AG04450 (cell line): ENCODE data around the gene RETREG3. TPM values are rescaled to one million over a fixed set of nuclear protein-coding genes. Genes with fewer than 3 reads are reported as not detected.
A peak's percentile ranks its signal among the peaks of the same experiment; 100 is the strongest.
"Not testable (repeated sequence)": the region's sequence is repeated elsewhere in the genome, so short reads cannot be mapped to it uniquely, and the experiment has no call there.

Source experiments
- CTCF ChIA-PET: fragments of 300-600, 350-600 bp; formaldehyde crosslinking; extraction: SDS; loops from one replicate; lab custom pipeline; 2022; ENCODE audit warnings: antibody characterized with exemption, inconsistent platforms; lab: Charles Lee
- POLR2A ChIA-PET: fragments of 350-600 bp; formaldehyde crosslinking; extraction: SDS; loops from one replicate; lab custom pipeline; 2021; ENCODE audit warnings: antibody characterized with exemption, inconsistent platforms; lab: Yijun Ruan, JAX
- DNase-seq: peaks from one replicate; pipeline ENCODE4 v3.0.0-alpha.2; 2011; ENCODE audit warnings: low read depth, low spot score
- H3K27ac ChIP-seq: one replicate; pipeline ENCODE4 v1.5.1; 2012; ENCODE audit warnings: low read depth, low read length, control low read depth
- H3K27me3 ChIP-seq: one replicate; pipeline ENCODE4 v1.6.0; 2012; ENCODE audit warnings: low read length; ENCODE audit not compliant: control insufficient read depth, insufficient read depth
- H3K4me3 ChIP-seq: 2 replicates; pipeline ENCODE4 v1.5.1; 2011; ENCODE audit warnings: mild to moderate bottlenecking, low read depth, low read length, control low read depth
- H3K9me3 ChIP-seq: 2 replicates; pipeline ENCODE4 v1.5.1; 2012; ENCODE audit warnings: low read length; ENCODE audit not compliant: control insufficient read depth, insufficient read depth
- polyA plus RNA-seq: library from polyadenylated mRNA; depleted of rRNA; stranded (reverse); fragments of >200 nt; gene quantifications from 2 replicates; pipeline ENCODE4 v1.2.3, GENCODE V29; 2011
- TF ChIP-seq, protein P1 (sequence below): IDR thresholded peaks from 2 replicates; pipeline ENCODE4 v1.5.1; 2011; ENCODE audit warnings: low read depth, low read length, control low read depth, inconsistent platforms

Gene RETREG3
- polyA plus RNA-seq, 1 experiment: 27.5 TPM

DNA sequence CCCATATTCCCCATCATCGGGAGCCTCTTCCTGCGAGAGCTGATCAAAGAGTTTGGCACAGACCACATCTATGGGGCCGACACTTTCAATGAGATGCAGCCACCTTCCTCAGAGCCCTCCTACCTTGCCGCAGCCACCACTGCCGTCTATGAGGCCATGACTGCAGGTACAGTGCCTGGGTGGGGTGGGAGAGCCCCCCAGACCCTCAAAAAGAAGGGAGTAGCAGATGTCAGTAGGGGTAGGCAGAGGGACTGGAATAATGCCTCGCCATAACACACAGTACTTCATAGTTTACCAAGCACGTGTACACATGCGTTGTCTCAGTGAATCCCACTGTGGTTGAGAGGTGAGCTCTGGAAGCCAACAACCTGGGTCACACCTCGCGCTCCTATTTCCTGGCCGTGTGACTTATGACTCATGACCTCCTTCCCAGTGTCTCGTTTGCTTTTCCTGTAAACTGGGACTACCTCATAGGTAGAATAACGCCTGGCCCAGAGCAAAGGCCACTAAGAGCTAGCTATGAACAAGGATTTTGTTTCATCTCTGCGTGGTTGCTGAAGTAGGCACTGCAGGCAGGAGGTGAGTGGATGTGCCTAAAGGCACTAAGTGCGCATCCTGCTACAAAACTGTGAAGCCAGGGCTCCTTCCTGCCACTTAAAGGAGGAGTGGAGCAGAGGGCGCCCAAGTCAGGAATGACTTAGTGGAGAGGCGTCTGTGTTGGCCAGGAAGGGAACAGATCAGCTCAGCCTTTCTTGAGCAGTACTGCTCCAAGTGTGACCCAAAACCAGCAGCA is 67.9 kb downstream of the RETREG3 start:
- no peaks in the 10 kb centered on the region; the same call in 1 of the 2 replicates for H3K9me3 ChIP-seq
- ChIA-PET CTCF (interaction anchor here (0.7 to 1.1 kb wide), 2 partner anchors 37 to 413 kb away, joined by 3 read pairs; no protein-coding TSS in a partner anchor), POLR2A (interaction anchor here (0.5 kb wide), 1 partner anchor 267 kb away, joined by 3 read pairs; no protein-coding TSS in a partner anchor)
- no peak for DNase-seq
- TF ChIP-seq, protein P1, sequence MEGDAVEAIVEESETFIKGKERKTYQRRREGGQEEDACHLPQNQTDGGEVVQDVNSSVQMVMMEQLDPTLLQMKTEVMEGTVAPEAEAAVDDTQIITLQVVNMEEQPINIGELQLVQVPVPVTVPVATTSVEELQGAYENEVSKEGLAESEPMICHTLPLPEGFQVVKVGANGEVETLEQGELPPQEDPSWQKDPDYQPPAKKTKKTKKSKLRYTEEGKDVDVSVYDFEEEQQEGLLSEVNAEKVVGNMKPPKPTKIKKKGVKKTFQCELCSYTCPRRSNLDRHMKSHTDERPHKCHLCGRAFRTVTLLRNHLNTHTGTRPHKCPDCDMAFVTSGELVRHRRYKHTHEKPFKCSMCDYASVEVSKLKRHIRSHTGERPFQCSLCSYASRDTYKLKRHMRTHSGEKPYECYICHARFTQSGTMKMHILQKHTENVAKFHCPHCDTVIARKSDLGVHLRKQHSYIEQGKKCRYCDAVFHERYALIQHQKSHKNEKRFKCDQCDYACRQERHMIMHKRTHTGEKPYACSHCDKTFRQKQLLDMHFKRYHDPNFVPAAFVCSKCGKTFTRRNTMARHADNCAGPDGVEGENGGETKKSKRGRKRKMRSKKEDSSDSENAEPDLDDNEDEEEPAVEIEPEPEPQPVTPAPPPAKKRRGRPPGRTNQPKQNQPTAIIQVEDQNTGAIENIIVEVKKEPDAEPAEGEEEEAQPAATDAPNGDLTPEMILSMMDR: no peak
- no peak overlapping the region for H3K4me3 ChIP-seq
- no peaks in the 10 kb centered on the region for H3K27me3 ChIP-seq
- H3K27ac ChIP-seq: no peak overlapping the region

DNA sequence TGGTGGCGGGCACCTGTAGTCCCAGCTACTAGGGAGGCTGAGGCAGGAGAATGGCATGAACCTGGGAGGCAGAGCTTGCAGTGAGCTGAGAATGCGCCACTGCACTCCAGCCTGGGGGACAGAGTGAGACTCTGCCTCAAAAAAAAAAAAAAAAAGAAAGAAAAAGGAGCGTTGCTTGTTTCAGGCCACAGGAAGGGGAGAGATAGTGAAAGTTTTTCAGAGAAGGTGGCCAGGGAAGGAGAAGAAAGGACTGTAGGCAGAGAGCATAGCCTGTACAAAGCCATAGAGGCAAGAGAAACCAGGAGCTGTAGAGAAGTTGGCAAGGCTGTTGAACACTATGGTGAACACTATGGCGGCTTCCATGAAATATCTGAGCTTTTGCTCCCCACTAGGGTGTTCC is 68.6 kb downstream of the RETREG3 start:
- not testable (repeated sequence) for H3K9me3 ChIP-seq, H3K27ac ChIP-seq, DNase-seq, H3K4me3 ChIP-seq, H3K27me3 ChIP-seq
- CTCF ChIA-PET: interaction anchor here (0.7 kb wide), 1 partner anchor 412 kb away, joined by 3 read pairs; no protein-coding TSS in a partner anchor
- POLR2A ChIA-PET: interaction anchor here (0.5 kb wide), 1 partner anchor 267 kb away, joined by 3 read pairs; no protein-coding TSS in a partner anchor

DNA sequence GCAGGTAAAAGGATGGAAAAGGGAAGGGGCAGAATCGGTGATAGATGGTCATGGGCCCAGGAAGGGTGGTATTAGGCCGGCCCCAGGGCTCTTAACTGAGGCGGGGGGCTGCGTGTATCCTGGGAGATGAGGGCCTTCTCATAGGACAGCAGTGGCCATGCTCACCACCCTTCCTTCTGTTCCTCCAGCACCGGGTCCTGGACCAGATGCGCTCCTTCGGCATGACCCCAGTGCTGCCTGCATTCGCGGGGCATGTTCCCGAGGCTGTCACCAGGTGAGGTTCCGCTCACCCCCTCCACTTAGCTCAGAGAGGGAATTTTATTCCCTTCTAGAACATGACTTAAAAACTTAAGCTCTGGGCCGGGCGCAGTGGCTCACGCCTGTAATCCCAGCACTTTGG is 70.7 kb downstream of the RETREG3 start:
- TF ChIP-seq, protein P1: no peak
- Histone ChIP-seq H3K9me3 (no peaks in the 10 kb centered on the region; the same call in 1 of the 2 replicates), H3K27me3 (no peaks in the 10 kb centered on the region), H3K4me3 (no peak overlapping the region), H3K27ac (no peak overlapping the region)
- DNase-seq: no peak
- CTCF ChIA-PET: no interaction called here
- POLR2A ChIA-PET: no interaction called here

DNA sequence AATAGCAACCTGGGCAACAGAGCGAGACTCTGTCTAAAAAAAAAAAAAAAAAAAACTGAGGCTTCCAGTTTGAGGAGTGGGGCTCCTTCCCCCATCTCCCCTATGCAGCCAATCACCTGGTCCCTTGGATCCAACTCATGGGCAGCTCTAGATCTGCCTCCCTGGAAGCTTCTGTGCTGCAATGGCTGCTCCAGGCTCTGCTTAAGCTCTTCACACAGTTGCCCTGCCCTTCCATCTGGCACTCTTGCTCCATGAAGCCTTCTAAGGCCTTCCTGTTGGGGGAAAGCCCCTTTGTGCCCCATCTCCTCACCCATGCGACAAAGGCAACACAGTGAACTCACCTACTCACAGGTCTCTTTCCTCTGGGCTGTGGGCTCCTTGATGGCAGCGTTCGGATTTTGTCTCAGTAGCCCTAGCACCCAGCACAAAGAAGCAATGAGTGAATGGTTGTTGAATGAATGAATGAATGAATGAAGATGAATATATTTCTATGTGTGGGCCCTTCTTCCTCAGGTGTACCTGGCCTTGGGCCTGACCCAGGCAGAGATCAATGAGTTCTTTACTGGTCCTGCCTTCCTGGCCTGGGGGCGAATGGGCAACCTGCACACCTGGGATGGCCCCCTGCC is 71.2 kb downstream of the RETREG3 start:
- TF ChIP-seq, protein P1: no peak
- no peak overlapping the region for H3K27ac ChIP-seq
- POLR2A ChIA-PET: no interaction called here
- CTCF ChIA-PET: no interaction called here
- DNase-seq: no peak
- no peak overlapping the region for H3K4me3 ChIP-seq
- no peaks in the 10 kb centered on the region; the same call in 1 of the 2 replicates for H3K9me3 ChIP-seq
- H3K27me3 ChIP-seq: no peaks in the 10 kb centered on the region

DNA sequence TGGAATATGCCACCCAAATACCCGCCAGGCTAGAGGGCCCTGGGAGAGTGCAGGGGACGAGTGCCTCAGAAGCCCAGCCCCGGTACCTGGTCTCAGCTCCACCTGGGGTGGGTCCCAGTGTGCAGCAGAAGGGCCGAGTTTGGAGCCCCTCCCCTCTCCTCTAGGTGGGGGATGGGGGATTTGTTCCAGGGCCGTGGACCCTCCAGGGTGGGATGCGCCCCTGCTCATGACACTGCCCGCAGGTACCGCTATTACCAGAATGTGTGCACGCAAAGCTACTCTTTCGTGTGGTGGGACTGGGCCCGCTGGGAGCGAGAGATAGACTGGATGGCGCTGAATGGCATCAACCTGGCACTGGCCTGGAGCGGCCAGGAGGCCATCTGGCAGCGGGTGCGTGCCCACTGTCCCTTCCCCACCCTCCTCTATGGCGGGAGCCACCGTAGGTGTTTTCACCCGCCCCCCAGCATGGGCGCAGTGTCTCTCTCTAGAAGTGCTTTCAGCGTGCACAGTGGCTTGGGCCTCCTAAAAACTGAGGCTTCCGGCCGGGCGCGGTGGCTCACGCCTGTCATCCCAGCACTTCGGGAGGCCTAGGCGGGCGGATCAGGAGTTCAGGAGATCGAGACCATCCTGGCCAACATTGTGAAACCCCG is 71.9 kb downstream of the RETREG3 start:
- POLR2A ChIA-PET: interaction anchor here (0.6 to 2.2 kb wide), 7 partner anchors 8 to 607 kb away, joined by 3 to 17 read pairs (median 5); partner anchors contain the start of genes CAVIN1 and ODAD4

More for the DNA sequence above, 71.9 kb downstream of the RETREG3 start:
- Histone ChIP-seq H3K27me3 (no peaks in the 10 kb centered on the region), H3K4me3 (peak overlapping the region; percentile 69), H3K27ac (peak overlapping the region; percentile 21), H3K9me3 (no peaks in the 10 kb centered on the region; the same call in 1 of the 2 replicates)
- TF ChIP-seq, protein P1: no peak
- DNase-seq: no peak
- CTCF ChIA-PET: interaction anchor here (1.0 to 1.3 kb wide), 2 partner anchors 114 to 315 kb away, joined by 3 to 4 read pairs; partner anchors contain the start of gene CAVIN1
